Loucy (cell line): ENCODE results near the gene NGRN.

ENCODE experiments used
- EZH2phosphoT487 ChIP-seq: fragments of 200-600 bp; IDR thresholded peaks from 2 replicates; pipeline ENCODE4 v1.6.1; 2018; ENCODE audit warnings: antibody characterized with exemption, mild to moderate bottlenecking, moderate library complexity, borderline replicate concordance
- TF ChIP-seq, protein P1 (sequence below): fragments of 200-600 bp; sonication (generic); conservative IDR thresholded peaks from 2 replicates; pipeline ENCODE4 v1.5.1; 2014; ENCODE audit warnings: mild to moderate bottlenecking, antibody characterized with exemption, low read length

- TF ChIP-seq, protein P1, sequence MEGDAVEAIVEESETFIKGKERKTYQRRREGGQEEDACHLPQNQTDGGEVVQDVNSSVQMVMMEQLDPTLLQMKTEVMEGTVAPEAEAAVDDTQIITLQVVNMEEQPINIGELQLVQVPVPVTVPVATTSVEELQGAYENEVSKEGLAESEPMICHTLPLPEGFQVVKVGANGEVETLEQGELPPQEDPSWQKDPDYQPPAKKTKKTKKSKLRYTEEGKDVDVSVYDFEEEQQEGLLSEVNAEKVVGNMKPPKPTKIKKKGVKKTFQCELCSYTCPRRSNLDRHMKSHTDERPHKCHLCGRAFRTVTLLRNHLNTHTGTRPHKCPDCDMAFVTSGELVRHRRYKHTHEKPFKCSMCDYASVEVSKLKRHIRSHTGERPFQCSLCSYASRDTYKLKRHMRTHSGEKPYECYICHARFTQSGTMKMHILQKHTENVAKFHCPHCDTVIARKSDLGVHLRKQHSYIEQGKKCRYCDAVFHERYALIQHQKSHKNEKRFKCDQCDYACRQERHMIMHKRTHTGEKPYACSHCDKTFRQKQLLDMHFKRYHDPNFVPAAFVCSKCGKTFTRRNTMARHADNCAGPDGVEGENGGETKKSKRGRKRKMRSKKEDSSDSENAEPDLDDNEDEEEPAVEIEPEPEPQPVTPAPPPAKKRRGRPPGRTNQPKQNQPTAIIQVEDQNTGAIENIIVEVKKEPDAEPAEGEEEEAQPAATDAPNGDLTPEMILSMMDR, result no peak
- TF ChIP-seq EZH2phosphoT487, result no peak
Measured at GRCh38 chr15:90225047-90225446, 40.4 kb upstream of the NGRN start.
